Gastroesophageal sphincter (tissue), 3 donors: Measurements from ENCODE around the gene FANCI.

ENCODE experiments used
- EP300 ChIP-seq: sonication (generic); formaldehyde crosslinking; IDR thresholded peaks from one replicate; pipeline ENCODE4 v1.6.1; 2017; ENCODE audit warnings: antibody characterized with exemption, mild to moderate bottlenecking
- POLR2A ChIP-seq, 2 donors: fragments of 450-650 bp; IDR thresholded peaks; one replicate each; pipeline ENCODE4 v1.6.1; 2017; ENCODE audit warnings: antibody characterized with exemption in 2 of 2, mild to moderate bottlenecking in 2 of 2, moderate library complexity in 1 of 2
- POLR2AphosphoS5 ChIP-seq: sonication (generic); formaldehyde crosslinking; IDR thresholded peaks from one replicate; pipeline ENCODE4 v1.6.1; 2017; ENCODE audit warnings: antibody characterized with exemption
- TF ChIP-seq, protein P1 (sequence below), 4 experiments: fragments of 200-600 bp in 2 of 4; fragments of 450-650 bp in 2 of 4; sonication (generic) in 1 of 4; IDR thresholded peaks; one replicate each; pipeline ENCODE4 v1.5.1; 2017 to 2019; ENCODE audit warnings: antibody characterized with exemption in 4 of 4, mild to moderate bottlenecking in 2 of 4, moderate library complexity in 2 of 4

DNA sequence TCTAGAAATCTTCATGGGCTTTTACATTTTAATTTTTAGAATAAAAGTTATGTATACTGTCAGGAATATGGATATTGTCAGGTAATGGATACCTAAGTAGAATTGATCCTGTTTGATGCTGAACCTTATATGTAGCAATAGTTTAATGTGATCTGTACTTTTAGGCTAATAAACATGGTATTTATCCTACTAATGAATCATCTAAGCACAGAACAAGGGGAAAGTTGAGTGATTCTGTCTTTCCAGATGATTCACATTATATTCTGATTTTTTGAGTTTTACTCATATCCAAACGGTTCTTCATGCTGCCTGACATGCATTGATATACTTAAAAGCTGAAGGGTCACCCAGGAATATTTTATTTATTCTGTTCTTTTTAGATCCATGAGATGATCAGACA is 34.5 kb downstream of the FANCI start:
- TF ChIP-seq, protein P1, sequence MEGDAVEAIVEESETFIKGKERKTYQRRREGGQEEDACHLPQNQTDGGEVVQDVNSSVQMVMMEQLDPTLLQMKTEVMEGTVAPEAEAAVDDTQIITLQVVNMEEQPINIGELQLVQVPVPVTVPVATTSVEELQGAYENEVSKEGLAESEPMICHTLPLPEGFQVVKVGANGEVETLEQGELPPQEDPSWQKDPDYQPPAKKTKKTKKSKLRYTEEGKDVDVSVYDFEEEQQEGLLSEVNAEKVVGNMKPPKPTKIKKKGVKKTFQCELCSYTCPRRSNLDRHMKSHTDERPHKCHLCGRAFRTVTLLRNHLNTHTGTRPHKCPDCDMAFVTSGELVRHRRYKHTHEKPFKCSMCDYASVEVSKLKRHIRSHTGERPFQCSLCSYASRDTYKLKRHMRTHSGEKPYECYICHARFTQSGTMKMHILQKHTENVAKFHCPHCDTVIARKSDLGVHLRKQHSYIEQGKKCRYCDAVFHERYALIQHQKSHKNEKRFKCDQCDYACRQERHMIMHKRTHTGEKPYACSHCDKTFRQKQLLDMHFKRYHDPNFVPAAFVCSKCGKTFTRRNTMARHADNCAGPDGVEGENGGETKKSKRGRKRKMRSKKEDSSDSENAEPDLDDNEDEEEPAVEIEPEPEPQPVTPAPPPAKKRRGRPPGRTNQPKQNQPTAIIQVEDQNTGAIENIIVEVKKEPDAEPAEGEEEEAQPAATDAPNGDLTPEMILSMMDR (IDR thresholded peaks at IDR 0.05), result no peak
- TF ChIP-seq POLR2A (IDR thresholded peaks at IDR 0.05) (no peak), POLR2AphosphoS5 (no peak), EP300 (no peak)
